IMR-90 (cell line): ENCODE results near the gene FBXL16.

ENCODE experiments used
- BHLHE40 ChIP-seq: fragments of 150-350 bp; IDR thresholded peaks from 2 replicates; pipeline ENCODE4 v1.6.1; 2016; ENCODE audit warnings: mild to moderate bottlenecking, low read depth, low read length
- CEBPB ChIP-seq: IDR thresholded peaks from 2 replicates; pipeline ENCODE4 v1.6.1; 2012; ENCODE audit warnings: low read depth, low read length, improper control_type of control experiment
- CHD1 ChIP-seq: IDR thresholded peaks from 2 replicates; pipeline ENCODE4 v1.6.1; 2012; ENCODE audit warnings: low read depth, low read length, improper control_type of control experiment
- CTCF ChIP-seq: conservative IDR thresholded peaks from 2 replicates; pipeline ENCODE4 v1.5.1; 2012; ENCODE audit warnings: mild to moderate bottlenecking, low read depth, low read length, improper control_type of control experiment
- ELK1 ChIP-seq: fragments of 150-350 bp; IDR thresholded peaks from 2 replicates; pipeline ENCODE4 v1.6.1; 2016; ENCODE audit warnings: low read depth, mild to moderate bottlenecking, low read length, moderate library complexity, borderline replicate concordance
- MAFK ChIP-seq: IDR thresholded peaks from 2 replicates; pipeline ENCODE4 v1.6.1; 2012; ENCODE audit warnings: low read depth, low read length, improper control_type of control experiment
- MXI1 ChIP-seq: IDR thresholded peaks from 2 replicates; pipeline ENCODE4 v1.6.1; 2012; ENCODE audit warnings: low read depth, mild to moderate bottlenecking, low read length, moderate library complexity, borderline replicate concordance
- NFE2L2 ChIP-seq: fragments of 150-350 bp; IDR thresholded peaks from 2 replicates; pipeline ENCODE4 v1.6.1; 2016; ENCODE audit warnings: low read depth, mild to moderate bottlenecking, low read length
- POLR2A ChIP-seq: IDR thresholded peaks from 2 replicates; pipeline ENCODE4 v1.6.1; 2012; ENCODE audit warnings: mild to moderate bottlenecking, low read depth, low read length
- RAD21 ChIP-seq: IDR thresholded peaks from 2 replicates; pipeline ENCODE4 v1.6.1; 2012; ENCODE audit warnings: low read length, improper control_type of control experiment
- RCOR1 ChIP-seq: IDR thresholded peaks from 2 replicates; pipeline ENCODE4 v1.6.1; 2012; ENCODE audit warnings: mild to moderate bottlenecking, low read length, improper control_type of control experiment; ENCODE audit not compliant: insufficient replicate concordance
- RFX5 ChIP-seq: IDR thresholded peaks from 2 replicates; pipeline ENCODE4 v1.8.0; 2012; ENCODE audit warnings: low read depth, mild to moderate bottlenecking, low read length, moderate library complexity
- USF2 ChIP-seq: fragments of 150-350 bp; IDR thresholded peaks from 2 replicates; pipeline ENCODE4 v1.6.1; 2017; ENCODE audit warnings: mild to moderate bottlenecking, antibody characterized with exemption, low read length, low read depth

- TF ChIP-seq CTCF (no peak), POLR2A (no peak), USF2 (no peak), RCOR1 (no peak), RAD21 (no peak), BHLHE40 (no peak), NFE2L2 (no peak), ELK1 (no peak), RFX5 (no peak), CEBPB (no peak), MXI1 (no peak), CHD1 (no peak), MAFK (no peak)
These were observed 45.8 kb upstream of the FBXL16 start for GRCh38 chr16:751152-752006.
